Measurements from ENCODE around the gene MIER2.

The MIER2 gene

GRCh38 chr19:379796-380195 is 35.2 kb upstream of the MIER2 start:
- TF ChIP-seq ZFX (IDR thresholded peaks at IDR 0.05; ENCODE audit: borderline replicate concordance) = no peak
- TF ChIP-seq, protein P1, sequence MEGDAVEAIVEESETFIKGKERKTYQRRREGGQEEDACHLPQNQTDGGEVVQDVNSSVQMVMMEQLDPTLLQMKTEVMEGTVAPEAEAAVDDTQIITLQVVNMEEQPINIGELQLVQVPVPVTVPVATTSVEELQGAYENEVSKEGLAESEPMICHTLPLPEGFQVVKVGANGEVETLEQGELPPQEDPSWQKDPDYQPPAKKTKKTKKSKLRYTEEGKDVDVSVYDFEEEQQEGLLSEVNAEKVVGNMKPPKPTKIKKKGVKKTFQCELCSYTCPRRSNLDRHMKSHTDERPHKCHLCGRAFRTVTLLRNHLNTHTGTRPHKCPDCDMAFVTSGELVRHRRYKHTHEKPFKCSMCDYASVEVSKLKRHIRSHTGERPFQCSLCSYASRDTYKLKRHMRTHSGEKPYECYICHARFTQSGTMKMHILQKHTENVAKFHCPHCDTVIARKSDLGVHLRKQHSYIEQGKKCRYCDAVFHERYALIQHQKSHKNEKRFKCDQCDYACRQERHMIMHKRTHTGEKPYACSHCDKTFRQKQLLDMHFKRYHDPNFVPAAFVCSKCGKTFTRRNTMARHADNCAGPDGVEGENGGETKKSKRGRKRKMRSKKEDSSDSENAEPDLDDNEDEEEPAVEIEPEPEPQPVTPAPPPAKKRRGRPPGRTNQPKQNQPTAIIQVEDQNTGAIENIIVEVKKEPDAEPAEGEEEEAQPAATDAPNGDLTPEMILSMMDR (IDR thresholded peaks at IDR 0.05) = no peak

GRCh38 chr19:378706-379105 is 34.1 kb upstream of the MIER2 start:
- TF ChIP-seq, protein P1 (IDR thresholded peaks at IDR 0.05) = no peak
- TF ChIP-seq ZFX (IDR thresholded peaks at IDR 0.05; ENCODE audit: borderline replicate concordance) = no peak
- no peak overlapping the region for H3K27ac ChIP-seq

More at GRCh38 chr19:379796-380195, 35.2 kb upstream of the MIER2 start:
- H3K27ac ChIP-seq = no peak overlapping the region

GRCh38 chr19:377801-378581 is 33.4 kb upstream of the MIER2 start:
- no peak overlapping the region for H3K27ac ChIP-seq
- TF ChIP-seq, protein P1 (IDR thresholded peaks at IDR 0.05) = no peak
- TF ChIP-seq ZFX (IDR thresholded peaks at IDR 0.05; ENCODE audit: borderline replicate concordance) = no peak

DNA sequence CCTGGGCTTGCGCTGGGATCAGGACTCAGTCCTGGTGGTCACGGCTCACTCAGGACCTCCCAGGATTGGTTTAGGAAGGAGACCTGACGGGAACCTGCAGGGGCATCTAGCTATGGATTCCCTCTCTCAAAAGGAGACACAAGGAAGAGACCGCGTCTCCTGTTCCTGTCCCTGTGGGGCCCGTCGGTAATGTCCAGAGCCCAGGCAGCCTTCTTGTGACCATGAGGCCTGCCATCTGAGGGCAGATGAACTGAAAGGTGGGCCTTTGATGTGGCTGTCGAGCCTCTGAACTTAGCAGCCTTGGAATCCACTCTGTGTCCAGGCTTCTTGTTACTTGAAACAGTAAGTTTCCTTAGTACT is 31.5 kb upstream of the MIER2 start:
- H3K27ac ChIP-seq = no peak overlapping the region

GRCh38 chr19:375395-376110 is 31.0 kb upstream of the MIER2 start:
- H3K27ac ChIP-seq = no peak overlapping the region
- TF ChIP-seq ZFX (IDR thresholded peaks at IDR 0.05; ENCODE audit: borderline replicate concordance) = no peak
- TF ChIP-seq, protein P1 (IDR thresholded peaks at IDR 0.05) = no peak

More for the DNA sequence above, 31.5 kb upstream of the MIER2 start:
- no peak for TF ChIP-seq ZFX (IDR thresholded peaks at IDR 0.05; ENCODE audit: borderline replicate concordance)
- TF ChIP-seq, protein P1 (IDR thresholded peaks at IDR 0.05) = no peak

- H3K27ac ChIP-seq = no peak overlapping the region
- no peak for TF ChIP-seq ZFX (IDR thresholded peaks at IDR 0.05; ENCODE audit: borderline replicate concordance)
- TF ChIP-seq, protein P1 (IDR thresholded peaks at IDR 0.05) = no peak
Observed at GRCh38 chr19:374886-375235, 30.3 kb upstream of the MIER2 start.

Data from 22Rv1 (cell line).